HepG2 (cell line): ENCODE results near the gene C2CD3. TPM values are rescaled to one million over a fixed set of nuclear protein-coding genes. Genes with fewer than 3 reads are reported as not detected.

Experiments used
- ATAC-seq: fragments of 200-7000 bp; cut with Tn5 transposase; 3 replicates; pipeline ENCODE4 v1.9.1; 2020; ENCODE audit warnings: mild to moderate bottlenecking, moderate library complexity
- BruUV-seq: library from RNA; stranded (reverse); fragments of 400-500 nt; replicated peaks from 2 replicates; lab custom pipeline; 2021; lab: Mats Ljungman, UMichigan
- CTCF ChIA-PET: fragments of 300-600 bp; formaldehyde crosslinking; extraction: SDS; loops from one replicate; lab custom pipeline; 2021; ENCODE audit warnings: low total read pairs, inconsistent platforms, low intra/inter-chr PET ratio; lab: Yijun Ruan, JAX
- POLR2A ChIA-PET: fragments of 350-600 bp; sonication (Branson Sonifier 250); formaldehyde crosslinking; loops from one replicate; lab custom pipeline; 2020; ENCODE audit warnings: antibody characterized with exemption, inconsistent platforms; lab: Yijun Ruan, JAX
- DNase-seq: peaks from one replicate; pipeline ENCODE4 v3.0.0-alpha.2; 2015; ENCODE audit warnings: low spot score
- FAIRE-seq: peaks from 3 replicates; lab custom pipeline; 2011; peaks lifted over from hg19 to GRCh38; lab: Jason Lieb, UNC
- H2AFZ ChIP-seq: one replicate; pipeline ENCODE4 v1.6.1; 2011; ENCODE audit warnings: low read length, inconsistent platforms
- H3K27ac ChIP-seq: fragments of 300-600 bp; 3 replicates; pipeline ENCODE4 v1.8.0; 2011; ENCODE audit warnings: mixed run types, mild to moderate bottlenecking, mixed read lengths, low read length, inconsistent platforms; ENCODE audit not compliant: insufficient read depth; ENCODE audit errors: extremely low read length
- H3K27me3 ChIP-seq, 2 experiments: fragments of 200-600 bp in 1 of 2; 2 replicates in 1 of 2; 3 replicates in 1 of 2; pipeline versions ENCODE4 v1.6.0 to v1.8.0; 2011; ENCODE audit warnings: low read length in 2 of 2, mild to moderate bottlenecking in 2 of 2, moderate library complexity in 2 of 2, inconsistent platforms in 1 of 2; ENCODE audit not compliant: insufficient read depth in 2 of 2, control insufficient read depth in 1 of 2
- H3K36me3 ChIP-seq, 2 experiments: fragments of 200-600 bp in 1 of 2; replicated peaks in 1 of 2; 2 replicates in 1 of 2; 3 replicates in 1 of 2; pipeline versions ENCODE4 v1.5.1 to v1.8.0; 2011; ENCODE audit warnings: low read length in 2 of 2, inconsistent platforms in 1 of 2; ENCODE audit not compliant: insufficient read depth in 2 of 2, control insufficient read depth in 1 of 2
- H3K4me1 ChIP-seq: 2 replicates; pipeline ENCODE4 v1.5.1; 2012; ENCODE audit warnings: low read length, inconsistent platforms; ENCODE audit not compliant: insufficient read depth
- H3K4me2 ChIP-seq: 2 replicates; pipeline ENCODE4 v1.6.0; 2011; ENCODE audit warnings: low read depth, low read length, inconsistent platforms
- H3K4me3 ChIP-seq, 3 experiments: fragments of 200-600 bp in 1 of 3; sonication (generic), shearing (Covaris generic) in 1 of 3; replicated peaks in 1 of 3; 2 replicates each; pipeline ENCODE4 v1.5.1; 2011 to 2016; ENCODE audit warnings: low read length in 3 of 3, inconsistent platforms in 2 of 3, low read depth in 2 of 3, mild to moderate bottlenecking in 2 of 3, control low read depth in 1 of 3, mixed read lengths in 1 of 3; ENCODE audit not compliant: insufficient read depth in 1 of 3
- H3K79me2 ChIP-seq: one replicate; pipeline ENCODE4 v1.6.1; 2011; ENCODE audit warnings: low read length, inconsistent platforms; ENCODE audit not compliant: insufficient read depth
- H3K9ac ChIP-seq: 2 replicates; pipeline ENCODE4 v1.6.0; 2011; ENCODE audit warnings: mild to moderate bottlenecking, low read depth, low read length, inconsistent platforms; ENCODE audit not compliant: insufficient read depth
- H3K9me3 ChIP-seq: 2 replicates; pipeline ENCODE4 v1.5.1; 2012; ENCODE audit warnings: mild to moderate bottlenecking, low read length
- H4K20me1 ChIP-seq: 2 replicates; pipeline ENCODE4 v1.6.0; 2011; ENCODE audit warnings: inconsistent platforms, mild to moderate bottlenecking, low read length, moderate library complexity; ENCODE audit not compliant: insufficient read depth
- ATF7 ChIP-seq, 2 experiments: fragments of 450-650 bp in 1 of 2; sonication (generic) in 1 of 2; formaldehyde crosslinking in 1 of 2; IDR thresholded peaks; 2 replicates each; pipeline versions ENCODE4 v1.4.0 to v1.6.1; 2016 to 2020; ENCODE audit warnings: antibody characterized with exemption in 1 of 2, mild to moderate bottlenecking in 1 of 2, missing genetic modification reagents in 1 of 2
- CENPT ChIP-seq: sonication (generic); formaldehyde crosslinking; IDR thresholded peaks from 2 replicates; pipeline ENCODE4 v1.8.0; 2022; ENCODE audit warnings: low read depth, mild to moderate bottlenecking, moderate library complexity, missing genetic modification reagents
- CREM ChIP-seq, 2 experiments: sonication (generic) in 1 of 2; formaldehyde crosslinking in 1 of 2; IDR thresholded peaks; 2 replicates each; pipeline versions ENCODE4 v1.4.0 to v1.6.1; 2016 to 2020; ENCODE audit warnings: antibody characterized with exemption in 1 of 2, mild to moderate bottlenecking in 1 of 2, missing genetic modification reagents in 1 of 2
- ESRRA ChIP-seq: sonication (generic); formaldehyde crosslinking; IDR thresholded peaks from 2 replicates; pipeline ENCODE4 v1.5.1; 2020; ENCODE audit warnings: mild to moderate bottlenecking, low read depth, missing genetic modification reagents
- RXRB ChIP-seq: IDR thresholded peaks from 2 replicates; pipeline ENCODE4 v1.6.1; 2016; ENCODE audit warnings: borderline replicate concordance, missing genetic modification reagents, missing compliant biosample characterization
- ZBTB42 ChIP-seq: sonication (generic); formaldehyde crosslinking; IDR thresholded peaks from 2 replicates; pipeline ENCODE4 v1.5.0; 2020; ENCODE audit warnings: mild to moderate bottlenecking, missing genetic modification reagents
- ZNF484 ChIP-seq: sonication (generic); formaldehyde crosslinking; IDR thresholded peaks from 2 replicates; pipeline ENCODE4 v1.5.1; 2020; ENCODE audit warnings: mild to moderate bottlenecking, low read depth, missing genetic modification reagents, borderline replicate concordance
- ZNF703 ChIP-seq: sonication (generic); formaldehyde crosslinking; IDR thresholded peaks from 2 replicates; pipeline ENCODE4 v1.5.1; 2020; ENCODE audit warnings: missing genetic modification reagents, mild to moderate bottlenecking, moderate library complexity, borderline replicate concordance
- ZNF83 ChIP-seq: sonication (generic); formaldehyde crosslinking; IDR thresholded peaks from 2 replicates; pipeline ENCODE4 v1.4.0; 2020; ENCODE audit warnings: missing genetic modification reagents, mild to moderate bottlenecking, borderline replicate concordance
- ZSCAN31 ChIP-seq: sonication (generic); formaldehyde crosslinking; IDR thresholded peaks from 2 replicates; pipeline ENCODE4 v1.5.0; 2020; ENCODE audit warnings: low read depth, mild to moderate bottlenecking, missing genetic modification reagents
- WGBS: methylation state at CpG from one replicate; pipeline ENCODE4 v1.1.6; 2017; ENCODE audit warnings: low lambda C conversion rate; 5-methylcytosine and 5-hydroxymethylcytosine counted together
- in situ Hi-C: cut with HindIII; loops from 2 replicates; pipeline ENCODE4 v1.10.0; 2017; ENCODE audit warnings: low pct_unique_long_range_greater_than_20kb; ENCODE audit not compliant: extremely low pct_ligation_motif_present
- intact Hi-C: fragments of 100-400 bp; cut with micrococcal nuclease; formaldehyde crosslinking; loops from one replicate; pipeline ENCODE4 v1.10.0; 2022; ENCODE audit not compliant: unreplicated experiment
- polyA plus RNA-seq, 8 experiments: library from polyadenylated mRNA; depleted of rRNA in 3 of 8; stranded (reverse) in 7 of 8; unstranded in 1 of 8; fragments of >200 nt; fragmentation: Illumina TruSeq in 4 of 8; extraction: Trizol in 4 of 8; gene quantifications; 2 replicates each; pipeline versions ENCODE4 v1.2.1 to v1.2.3, GENCODE V29; 2011 to 2016; ENCODE audit warnings: low read depth in 4 of 8, missing spikeins in 1 of 8, mixed read lengths in 1 of 8; ENCODE audit not compliant: insufficient read depth in 1 of 8
- total RNA-seq, 5 experiments: library from RNA; depleted of rRNA; stranded (reverse); fragments of >200 nt; fragmentation: Illumina TruSeq; extraction: Trizol; gene quantifications; 2 replicates each; pipeline ENCODE4 v1.2.3, GENCODE V29; 2016; ENCODE audit warnings: low read depth in 1 of 5
- TF ChIP-seq, protein P1 (sequence below): sonication (generic); formaldehyde crosslinking; conservative IDR thresholded peaks from 2 replicates; pipeline ENCODE4 v1.8.0; 2022; ENCODE audit warnings: mild to moderate bottlenecking, moderate library complexity, missing genetic modification reagents
- TF ChIP-seq, protein P2 (sequence below): sonication (generic); formaldehyde crosslinking; IDR thresholded peaks from 2 replicates; pipeline ENCODE4 v1.4.0; 2020; ENCODE audit warnings: missing genetic modification reagents, mild to moderate bottlenecking, borderline replicate concordance

The C2CD3 gene
- total and polyA plus RNA-seq, 2 of the 13 experiments (the other 11 are each of a cell fraction or from before 2014, with no cell fraction given), result 5.5 to 6.4 TPM

DNA sequence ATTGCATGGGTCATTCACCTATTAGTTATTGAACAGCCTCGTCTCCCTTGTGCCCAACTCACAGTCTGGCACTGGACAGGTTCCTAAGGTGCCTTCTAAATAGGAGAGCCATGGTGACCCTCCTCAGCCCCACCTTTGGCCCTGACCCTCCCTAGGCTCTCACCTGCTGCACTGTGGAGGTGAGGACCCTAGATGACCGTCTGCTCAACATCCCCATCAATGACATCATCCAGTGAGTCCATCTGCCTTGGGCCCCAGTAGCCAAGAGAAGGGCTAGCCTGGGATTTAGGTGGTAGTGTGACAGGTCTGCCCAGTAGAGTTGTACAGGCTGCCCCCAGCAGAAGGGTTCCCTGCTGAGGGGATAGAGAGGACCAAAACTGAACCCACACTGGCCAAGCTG lies 201.7 kb downstream of the C2CD3 start:
- Histone ChIP-seq H4K20me1 (no peaks in the 10 kb centered on the region), H3K4me1 (peaks cover 12% of the 10 kb centered on the region), H3K4me3 (no peak overlapping the region), H3K9ac (no peak overlapping the region), H3K4me2 (no peak overlapping the region), H3K36me3 (no peaks in the 10 kb centered on the region), H3K27ac (no peak overlapping the region), H3K9me3 (no peaks in the 10 kb centered on the region), H2AFZ (no peak overlapping the region), H3K79me2 (no peaks in the 10 kb centered on the region), H3K27me3 (no peaks in the 10 kb centered on the region)
- in situ Hi-C loops, result loop anchor here (10.0 to 25.0 kb wide), 2 partner anchors 126 to 193 kb away; partner anchors contain the start of genes C2CD3 and PPME1
- no TSS peak for BruUV-seq
- POLR2A ChIA-PET, result no interaction called here
- ATAC-seq (no peak; the same call in 2 of the 3 replicates), FAIRE-seq (no peak), DNase-seq (no peak)
- WGBS, result 94% methylated on average over 1 of the region's 2 CpGs
- intact Hi-C loops, result no loop called here
- CTCF ChIA-PET, result no interaction called here
- TF ChIP-seq ATF7 (IDR thresholded peaks at IDR 0.05) (peak; percentile 65), ATF7 (CRISPR knock-in tag; IDR thresholded peaks at IDR 0.05) (no peak), ZNF83 (CRISPR knock-in tag) (no peak), ZSCAN31 (no peak), CENPT (CRISPR knock-in tag) (no peak), ZBTB42 (CRISPR knock-in tag) (no peak)

DNA sequence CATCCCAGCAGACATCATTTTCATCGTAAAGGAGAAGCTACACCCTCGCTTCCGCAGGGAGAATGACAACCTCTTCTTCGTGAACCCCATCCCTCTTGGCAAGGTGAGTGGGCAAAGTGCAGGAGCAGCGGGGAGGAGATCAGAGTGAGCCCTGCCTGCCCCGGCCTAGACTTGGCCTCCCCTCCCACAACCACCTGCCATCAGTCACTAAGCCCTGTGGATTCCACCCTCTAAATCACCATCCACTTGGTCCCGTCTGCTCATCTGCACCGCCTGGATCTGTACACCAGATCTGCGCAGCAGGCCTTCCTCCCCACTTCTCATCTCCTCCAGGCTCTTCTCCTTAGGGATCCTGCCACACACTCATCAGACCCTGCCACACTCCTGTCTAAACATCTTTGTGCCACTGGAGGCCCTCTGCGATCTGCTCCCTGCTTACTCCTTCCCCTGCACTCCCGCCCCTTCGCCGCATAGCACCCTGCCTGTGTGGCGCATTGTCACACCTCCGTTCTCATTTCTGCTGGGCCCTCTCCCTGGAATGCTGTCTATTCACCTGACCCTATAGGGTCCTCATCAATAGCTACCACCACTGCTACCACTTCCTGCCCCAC lies 202.3 kb downstream of the C2CD3 start:
- no TSS peak for BruUV-seq
- no peak overlapping the region for H3K9ac ChIP-seq
- no peak for DNase-seq
- ChIA-PET POLR2A (no interaction called here), CTCF (no interaction called here)
- FAIRE-seq, result no peak
- H4K20me1 ChIP-seq, result no peaks in the 10 kb centered on the region
- WGBS, result 87% methylated on average over 15 of the region's 15 CpGs
- intact Hi-C loops, result no loop called here
- H3K36me3 ChIP-seq, result no peaks in the 10 kb centered on the region
- H3K79me2 ChIP-seq, result no peaks in the 10 kb centered on the region
- H3K4me2 ChIP-seq, result no peak overlapping the region
- no peaks in the 10 kb centered on the region for H3K9me3 ChIP-seq
- no peak overlapping the region for H3K27ac ChIP-seq
- peaks cover 18% of the 10 kb centered on the region for H3K4me1 ChIP-seq
- H3K4me3 ChIP-seq, result no peak overlapping the region
- ATAC-seq, result no peak; the same call in 2 of the 3 replicates
- in situ Hi-C loops, result loop anchor here (10.0 to 25.0 kb wide), 2 partner anchors 126 to 194 kb away; partner anchors contain the start of genes C2CD3 and PPME1
- H3K27me3 ChIP-seq, result no peaks in the 10 kb centered on the region
- H2AFZ ChIP-seq, result no peak overlapping the region
- no peak for TF ChIP-seq ZNF703 (CRISPR knock-in tag)
- TF ChIP-seq, protein P1, sequence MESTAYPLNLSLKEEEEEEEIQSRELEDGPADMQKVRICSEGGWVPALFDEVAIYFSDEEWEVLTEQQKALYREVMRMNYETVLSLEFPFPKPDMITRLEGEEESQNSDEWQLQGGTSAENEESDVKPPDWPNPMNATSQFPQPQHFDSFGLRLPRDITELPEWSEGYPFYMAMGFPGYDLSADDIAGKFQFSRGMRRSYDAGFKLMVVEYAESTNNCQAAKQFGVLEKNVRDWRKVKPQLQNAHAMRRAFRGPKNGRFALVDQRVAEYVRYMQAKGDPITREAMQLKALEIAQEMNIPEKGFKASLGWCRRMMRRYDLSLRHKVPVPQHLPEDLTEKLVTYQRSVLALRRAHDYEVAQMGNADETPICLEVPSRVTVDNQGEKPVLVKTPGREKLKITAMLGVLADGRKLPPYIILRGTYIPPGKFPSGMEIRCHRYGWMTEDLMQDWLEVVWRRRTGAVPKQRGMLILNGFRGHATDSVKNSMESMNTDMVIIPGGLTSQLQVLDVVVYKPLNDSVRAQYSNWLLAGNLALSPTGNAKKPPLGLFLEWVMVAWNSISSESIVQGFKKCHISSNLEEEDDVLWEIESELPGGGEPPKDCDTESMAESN (CRISPR knock-in tag), result no peak
- TF ChIP-seq, protein P2, sequence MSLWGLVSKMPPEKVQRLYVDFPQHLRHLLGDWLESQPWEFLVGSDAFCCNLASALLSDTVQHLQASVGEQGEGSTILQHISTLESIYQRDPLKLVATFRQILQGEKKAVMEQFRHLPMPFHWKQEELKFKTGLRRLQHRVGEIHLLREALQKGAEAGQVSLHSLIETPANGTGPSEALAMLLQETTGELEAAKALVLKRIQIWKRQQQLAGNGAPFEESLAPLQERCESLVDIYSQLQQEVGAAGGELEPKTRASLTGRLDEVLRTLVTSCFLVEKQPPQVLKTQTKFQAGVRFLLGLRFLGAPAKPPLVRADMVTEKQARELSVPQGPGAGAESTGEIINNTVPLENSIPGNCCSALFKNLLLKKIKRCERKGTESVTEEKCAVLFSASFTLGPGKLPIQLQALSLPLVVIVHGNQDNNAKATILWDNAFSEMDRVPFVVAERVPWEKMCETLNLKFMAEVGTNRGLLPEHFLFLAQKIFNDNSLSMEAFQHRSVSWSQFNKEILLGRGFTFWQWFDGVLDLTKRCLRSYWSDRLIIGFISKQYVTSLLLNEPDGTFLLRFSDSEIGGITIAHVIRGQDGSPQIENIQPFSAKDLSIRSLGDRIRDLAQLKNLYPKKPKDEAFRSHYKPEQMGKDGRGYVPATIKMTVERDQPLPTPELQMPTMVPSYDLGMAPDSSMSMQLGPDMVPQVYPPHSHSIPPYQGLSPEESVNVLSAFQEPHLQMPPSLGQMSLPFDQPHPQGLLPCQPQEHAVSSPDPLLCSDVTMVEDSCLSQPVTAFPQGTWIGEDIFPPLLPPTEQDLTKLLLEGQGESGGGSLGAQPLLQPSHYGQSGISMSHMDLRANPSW (CRISPR knock-in tag), result no peak
- no peak for TF ChIP-seq ZNF484 (CRISPR knock-in tag)
- TF ChIP-seq RXRB (CRISPR knock-in tag), result no peak
- no peak for TF ChIP-seq ESRRA (CRISPR knock-in tag)
- no peak for TF ChIP-seq CREM (IDR thresholded peaks at IDR 0.05)
- TF ChIP-seq CREM (CRISPR knock-in tag; IDR thresholded peaks at IDR 0.05), result no peak
